Panc1 (cell line): ENCODE measurements around the gene PKD2. TPM values are rescaled to one million over a fixed set of nuclear protein-coding genes. Genes with fewer than 3 reads are reported as not detected.
"Not testable (repeated sequence)": the region's sequence is repeated elsewhere in the genome, so short reads cannot be mapped to it uniquely, and the experiment has no call there.

Experiments
- ATAC-seq: fragments of 200-7000 bp; cut with Tn5 transposase; 2 replicates; pipeline ENCODE4 v1.9.1; 2020; ENCODE audit warnings: mild to moderate bottlenecking, moderate library complexity
- BruUV-seq: library from RNA; stranded (reverse); fragments of 400-500 nt; replicated peaks from 2 replicates; lab custom pipeline; 2021; lab: Mats Ljungman, UMichigan
- CTCF ChIA-PET: fragments of 300-600 bp; sonication (Branson Sonifier 250); formaldehyde crosslinking; loops from one replicate; lab custom pipeline; 2022; ENCODE audit warnings: antibody characterized with exemption; lab: Charles Lee
- POLR2A ChIA-PET: fragments of 300-600 bp; sonication (Branson Sonifier 250); formaldehyde crosslinking; loops from one replicate; lab custom pipeline; 2022; ENCODE audit warnings: antibody characterized with exemption; lab: Charles Lee
- DNase-seq: peaks from one replicate; pipeline ENCODE4 v3.0.0-alpha.2; 2010; ENCODE audit warnings: low read depth, low spot score
- H3K27ac ChIP-seq: 2 replicates; pipeline ENCODE4 v1.5.1; 2011; ENCODE audit warnings: mild to moderate bottlenecking, low read length, inconsistent platforms
- H3K27me3 ChIP-seq: fragments of 200-500 bp; sonication (Bioruptor generic); 2 replicates; pipeline ENCODE4 v1.6.0; 2014; ENCODE audit warnings: low read length, inconsistent platforms; ENCODE audit not compliant: control insufficient read depth, insufficient read depth
- H3K36me3 ChIP-seq: fragments of 200-500 bp; sonication (Bioruptor generic); 2 replicates; pipeline ENCODE4 v1.5.1; 2014; ENCODE audit warnings: inconsistent platforms, mild to moderate bottlenecking, low read length, moderate library complexity; ENCODE audit not compliant: control insufficient read depth, insufficient read depth
- H3K4me1 ChIP-seq: 2 replicates; pipeline ENCODE4 v1.5.1; 2011; ENCODE audit warnings: inconsistent platforms, mild to moderate bottlenecking, low read length, moderate library complexity; ENCODE audit not compliant: control insufficient read depth, insufficient read depth
- H3K4me3 ChIP-seq, 2 experiments: 2 replicates each; pipeline ENCODE4 v1.5.1; 2011 to 2012; ENCODE audit warnings: low read depth in 2 of 2, low read length in 2 of 2, mild to moderate bottlenecking in 2 of 2, inconsistent platforms in 1 of 2, moderate library complexity in 1 of 2
- H3K9me3 ChIP-seq: fragments of 200-500 bp; sonication (Bioruptor generic); 2 replicates; pipeline ENCODE4 v1.5.1; 2014; ENCODE audit warnings: low read depth, mild to moderate bottlenecking, inconsistent platforms, low read length, moderate library complexity; ENCODE audit not compliant: control insufficient read depth, insufficient read depth
- CTCF ChIP-seq: fragments of 450-650 bp; IDR thresholded peaks from 2 replicates; pipeline ENCODE4 v1.5.1; 2017; ENCODE audit warnings: mild to moderate bottlenecking
- POLR2AphosphoS5 ChIP-seq: IDR thresholded peaks from 2 replicates; pipeline ENCODE4 v1.6.1; 2012; ENCODE audit warnings: mild to moderate bottlenecking, low read depth, low read length, moderate library complexity
- SIN3A ChIP-seq: IDR thresholded peaks from 2 replicates; pipeline ENCODE4 v1.6.1; 2012; ENCODE audit warnings: low read depth, mild to moderate bottlenecking, low read length, moderate library complexity, borderline replicate concordance; ENCODE audit not compliant: insufficient read depth
- TCF7L2 ChIP-seq: IDR thresholded peaks from 2 replicates; pipeline ENCODE4 v1.6.1; 2011; ENCODE audit warnings: mild to moderate bottlenecking, low read depth, low read length, inconsistent platforms
- in situ Hi-C: cut with HindIII; loops from 2 replicates; pipeline ENCODE4 v1.10.0; 2016; ENCODE audit warnings: low sequenced_read_pairs, low pct_unique_long_range_greater_than_20kb
- intact Hi-C: fragments of 100-400 bp; cut with micrococcal nuclease; formaldehyde crosslinking; loops from one replicate; pipeline ENCODE4 v1.10.0; 2022; ENCODE audit not compliant: unreplicated experiment
- total RNA-seq: library from RNA; stranded (reverse); gene quantifications from one replicate; pipeline ENCODE4 v1.2.1, GENCODE V29; 2021; ENCODE audit not compliant: unreplicated experiment
- TF ChIP-seq, protein P1 (sequence below), 2 experiments: IDR thresholded peaks; 2 replicates each; pipeline ENCODE4 v1.6.1; 2011 to 2012; ENCODE audit warnings: low read depth in 2 of 2, control low read depth in 1 of 2, low read length in 1 of 2, mild to moderate bottlenecking in 1 of 2, moderate library complexity in 1 of 2; ENCODE audit not compliant: insufficient read depth in 1 of 2

PKD2 gene
- total RNA-seq, 1 experiment from 2014 or later = 21.7 TPM

DNA sequence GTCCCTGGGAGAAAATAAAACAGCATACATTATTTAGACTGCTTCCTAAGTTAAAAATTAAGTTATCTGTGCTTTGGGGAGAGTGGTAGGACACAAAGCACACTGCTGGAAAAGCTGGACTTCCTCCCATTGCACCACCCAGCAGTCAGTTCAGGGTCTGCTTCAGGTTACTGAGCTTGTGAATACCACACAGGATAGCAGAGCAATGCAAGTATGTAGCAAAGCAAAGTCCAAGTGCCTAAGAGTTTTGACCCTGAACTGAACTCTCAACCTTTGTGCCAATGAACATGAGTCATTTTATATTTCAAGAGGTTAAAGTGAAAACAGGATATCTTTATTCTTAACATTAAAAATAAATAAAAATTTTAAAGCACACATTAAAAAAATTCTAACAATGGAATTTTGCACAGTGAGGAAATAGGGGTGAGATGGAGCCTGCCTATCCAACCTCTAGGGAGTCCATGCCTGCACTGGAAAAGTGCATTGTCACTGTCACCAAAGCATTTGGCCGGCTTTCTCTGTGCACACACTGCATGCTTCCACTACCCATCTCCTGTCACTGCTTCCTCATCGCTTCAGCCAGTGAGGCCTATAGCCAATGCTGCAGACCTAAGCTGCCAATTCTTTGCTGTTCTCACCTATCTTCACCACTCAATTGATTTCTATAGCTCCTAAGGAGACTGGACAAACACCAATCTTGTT is 100.1 kb downstream of the PKD2 start:
- DNase-seq = peak; percentile 22
- TF ChIP-seq TCF7L2 (no peak), CTCF (no peak), POLR2AphosphoS5 (no peak), SIN3A (no peak)
- TF ChIP-seq, protein P1, sequence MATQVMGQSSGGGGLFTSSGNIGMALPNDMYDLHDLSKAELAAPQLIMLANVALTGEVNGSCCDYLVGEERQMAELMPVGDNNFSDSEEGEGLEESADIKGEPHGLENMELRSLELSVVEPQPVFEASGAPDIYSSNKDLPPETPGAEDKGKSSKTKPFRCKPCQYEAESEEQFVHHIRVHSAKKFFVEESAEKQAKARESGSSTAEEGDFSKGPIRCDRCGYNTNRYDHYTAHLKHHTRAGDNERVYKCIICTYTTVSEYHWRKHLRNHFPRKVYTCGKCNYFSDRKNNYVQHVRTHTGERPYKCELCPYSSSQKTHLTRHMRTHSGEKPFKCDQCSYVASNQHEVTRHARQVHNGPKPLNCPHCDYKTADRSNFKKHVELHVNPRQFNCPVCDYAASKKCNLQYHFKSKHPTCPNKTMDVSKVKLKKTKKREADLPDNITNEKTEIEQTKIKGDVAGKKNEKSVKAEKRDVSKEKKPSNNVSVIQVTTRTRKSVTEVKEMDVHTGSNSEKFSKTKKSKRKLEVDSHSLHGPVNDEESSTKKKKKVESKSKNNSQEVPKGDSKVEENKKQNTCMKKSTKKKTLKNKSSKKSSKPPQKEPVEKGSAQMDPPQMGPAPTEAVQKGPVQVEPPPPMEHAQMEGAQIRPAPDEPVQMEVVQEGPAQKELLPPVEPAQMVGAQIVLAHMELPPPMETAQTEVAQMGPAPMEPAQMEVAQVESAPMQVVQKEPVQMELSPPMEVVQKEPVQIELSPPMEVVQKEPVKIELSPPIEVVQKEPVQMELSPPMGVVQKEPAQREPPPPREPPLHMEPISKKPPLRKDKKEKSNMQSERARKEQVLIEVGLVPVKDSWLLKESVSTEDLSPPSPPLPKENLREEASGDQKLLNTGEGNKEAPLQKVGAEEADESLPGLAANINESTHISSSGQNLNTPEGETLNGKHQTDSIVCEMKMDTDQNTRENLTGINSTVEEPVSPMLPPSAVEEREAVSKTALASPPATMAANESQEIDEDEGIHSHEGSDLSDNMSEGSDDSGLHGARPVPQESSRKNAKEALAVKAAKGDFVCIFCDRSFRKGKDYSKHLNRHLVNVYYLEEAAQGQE (IDR thresholded peaks at IDR 0.05; ENCODE audit: insufficient read depth in 1 of 2, low read depth in 2 of 2, low read length in 1 of 2) = no peak
- in situ Hi-C loops (no loop called here), intact Hi-C loops (no loop called here)
- ATAC-seq = peak; percentile 79; the same call in 1 of the 2 replicates
- CTCF ChIA-PET = interaction anchor here (0.5 kb wide), 1 partner anchor 74 kb away, joined by 4 read pairs; no protein-coding TSS in a partner anchor
- peaks cover 37% of the 10 kb centered on the region for H3K4me1 ChIP-seq
- no peaks in the 10 kb centered on the region for H3K9me3 ChIP-seq
- no peaks in the 10 kb centered on the region for H3K27me3 ChIP-seq
- BruUV-seq = no TSS peak
- POLR2A ChIA-PET = no interaction called here
- H3K4me3 ChIP-seq = no peak overlapping the region
- H3K36me3 ChIP-seq = no peaks in the 10 kb centered on the region
- H3K27ac ChIP-seq = peak overlapping the region; percentile 57; the same call in 1 of the 2 replicates

DNA sequence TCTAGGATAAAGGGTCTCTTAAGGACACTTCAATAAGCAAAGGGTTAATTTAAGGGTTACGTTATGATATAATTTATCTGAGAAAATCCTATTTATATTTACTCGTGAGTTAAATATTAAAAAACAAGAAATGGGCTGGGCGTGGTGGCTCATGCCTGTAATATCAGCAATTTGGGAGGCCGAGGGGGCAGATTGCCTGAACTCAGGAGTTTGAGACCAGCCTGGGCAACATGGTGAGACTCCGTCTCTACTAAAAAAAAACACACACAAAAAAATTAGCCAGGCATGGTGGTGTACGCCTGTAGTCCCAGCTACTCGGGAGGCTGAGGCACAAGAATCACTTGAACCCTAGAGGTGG is 100.7 kb downstream of the PKD2 start:
- H3K4me3 ChIP-seq, BruUV-seq, H3K9me3 ChIP-seq, H3K36me3 ChIP-seq, in situ Hi-C loops, CTCF ChIA-PET, DNase-seq, POLR2A ChIA-PET, intact Hi-C loops, H3K27me3 ChIP-seq, ATAC-seq: not testable (repeated sequence)
- peaks cover 37% of the 10 kb centered on the region for H3K4me1 ChIP-seq
- peak overlapping the region; percentile 57; the same call in 1 of the 2 replicates for H3K27ac ChIP-seq

GRCh38 chr4:88108747-88109122 is 101.3 kb downstream of the PKD2 start:
- CTCF ChIA-PET = no interaction called here
- TF ChIP-seq POLR2AphosphoS5 = no peak
- no peak for ATAC-seq

More at GRCh38 chr4:88108747-88109122, 101.3 kb downstream of the PKD2 start:
- in situ Hi-C loops = no loop called here
- Histone ChIP-seq H3K36me3 (no peaks in the 10 kb centered on the region), H3K27ac (peak overlapping the region; percentile 57), H3K27me3 (no peaks in the 10 kb centered on the region), H3K9me3 (no peaks in the 10 kb centered on the region), H3K4me1 (peaks cover 37% of the 10 kb centered on the region), H3K4me3 (no peak overlapping the region)
- no TSS peak for BruUV-seq
- intact Hi-C loops = no loop called here
- POLR2A ChIA-PET = no interaction called here
- DNase-seq = no peak
